Ishikawa (cell line): ENCODE measurements around the gene PLPPR5.

Experiments
- CEBPB ChIP-seq: IDR thresholded peaks from 2 replicates; pipeline ENCODE4 v1.6.1; 2012
- CREB1 ChIP-seq: IDR thresholded peaks from 2 replicates; pipeline ENCODE4 v1.6.1; 2012; ENCODE audit warnings: low read depth
- EGR1 ChIP-seq: IDR thresholded peaks from 2 replicates; pipeline ENCODE4 v1.6.1; 2012
- EP300 ChIP-seq: IDR thresholded peaks from 2 replicates; pipeline ENCODE4 v1.6.1; 2012; ENCODE audit warnings: borderline replicate concordance
- FOXM1 ChIP-seq: IDR thresholded peaks from 2 replicates; pipeline ENCODE4 v1.6.1; 2012; ENCODE audit warnings: low read depth, borderline replicate concordance
- MAX ChIP-seq: IDR thresholded peaks from 2 replicates; pipeline ENCODE4 v1.6.1; 2012
- NFIC ChIP-seq: IDR thresholded peaks from 2 replicates; pipeline ENCODE4 v1.6.1; 2012
- RAD21 ChIP-seq: IDR thresholded peaks from 2 replicates; pipeline ENCODE4 v1.6.1; 2012; ENCODE audit warnings: low read depth
- TAF1 ChIP-seq: IDR thresholded peaks from 2 replicates; pipeline ENCODE4 v1.6.1; 2012; ENCODE audit warnings: low read depth, mild to moderate bottlenecking
- TEAD4 ChIP-seq: IDR thresholded peaks from 2 replicates; pipeline ENCODE4 v1.6.1; 2012
- USF1 ChIP-seq: IDR thresholded peaks from 2 replicates; pipeline ENCODE4 v1.6.1; 2012
- YY1 ChIP-seq: IDR thresholded peaks from 2 replicates; pipeline ENCODE4 v1.6.1; 2012; ENCODE audit warnings: low read depth
- TF ChIP-seq, protein P1 (sequence below): IDR thresholded peaks from 2 replicates; pipeline ENCODE4 v1.6.1; 2012; ENCODE audit warnings: low read depth, mild to moderate bottlenecking

GRCh38 chr1:98937347-98937746, 67.3 kb downstream of the PLPPR5 start:
- TF ChIP-seq MAX (no peak), YY1 (no peak), NFIC (no peak), FOXM1 (no peak), CREB1 (no peak), CEBPB (no peak), TEAD4 (no peak), EP300 (no peak), USF1 (no peak), EGR1 (no peak), RAD21 (no peak), TAF1 (no peak)
- TF ChIP-seq, protein P1, sequence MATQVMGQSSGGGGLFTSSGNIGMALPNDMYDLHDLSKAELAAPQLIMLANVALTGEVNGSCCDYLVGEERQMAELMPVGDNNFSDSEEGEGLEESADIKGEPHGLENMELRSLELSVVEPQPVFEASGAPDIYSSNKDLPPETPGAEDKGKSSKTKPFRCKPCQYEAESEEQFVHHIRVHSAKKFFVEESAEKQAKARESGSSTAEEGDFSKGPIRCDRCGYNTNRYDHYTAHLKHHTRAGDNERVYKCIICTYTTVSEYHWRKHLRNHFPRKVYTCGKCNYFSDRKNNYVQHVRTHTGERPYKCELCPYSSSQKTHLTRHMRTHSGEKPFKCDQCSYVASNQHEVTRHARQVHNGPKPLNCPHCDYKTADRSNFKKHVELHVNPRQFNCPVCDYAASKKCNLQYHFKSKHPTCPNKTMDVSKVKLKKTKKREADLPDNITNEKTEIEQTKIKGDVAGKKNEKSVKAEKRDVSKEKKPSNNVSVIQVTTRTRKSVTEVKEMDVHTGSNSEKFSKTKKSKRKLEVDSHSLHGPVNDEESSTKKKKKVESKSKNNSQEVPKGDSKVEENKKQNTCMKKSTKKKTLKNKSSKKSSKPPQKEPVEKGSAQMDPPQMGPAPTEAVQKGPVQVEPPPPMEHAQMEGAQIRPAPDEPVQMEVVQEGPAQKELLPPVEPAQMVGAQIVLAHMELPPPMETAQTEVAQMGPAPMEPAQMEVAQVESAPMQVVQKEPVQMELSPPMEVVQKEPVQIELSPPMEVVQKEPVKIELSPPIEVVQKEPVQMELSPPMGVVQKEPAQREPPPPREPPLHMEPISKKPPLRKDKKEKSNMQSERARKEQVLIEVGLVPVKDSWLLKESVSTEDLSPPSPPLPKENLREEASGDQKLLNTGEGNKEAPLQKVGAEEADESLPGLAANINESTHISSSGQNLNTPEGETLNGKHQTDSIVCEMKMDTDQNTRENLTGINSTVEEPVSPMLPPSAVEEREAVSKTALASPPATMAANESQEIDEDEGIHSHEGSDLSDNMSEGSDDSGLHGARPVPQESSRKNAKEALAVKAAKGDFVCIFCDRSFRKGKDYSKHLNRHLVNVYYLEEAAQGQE, result no peak
